GM18526 (cell line): ENCODE results near the gene PRRT1.

Experiments used
- POLR2A ChIP-seq: IDR thresholded peaks from 3 replicates; pipeline ENCODE4 v1.6.1; 2011; ENCODE audit not compliant: insufficient read length; ENCODE audit errors: extremely low read depth

PRRT1 gene

DNA sequence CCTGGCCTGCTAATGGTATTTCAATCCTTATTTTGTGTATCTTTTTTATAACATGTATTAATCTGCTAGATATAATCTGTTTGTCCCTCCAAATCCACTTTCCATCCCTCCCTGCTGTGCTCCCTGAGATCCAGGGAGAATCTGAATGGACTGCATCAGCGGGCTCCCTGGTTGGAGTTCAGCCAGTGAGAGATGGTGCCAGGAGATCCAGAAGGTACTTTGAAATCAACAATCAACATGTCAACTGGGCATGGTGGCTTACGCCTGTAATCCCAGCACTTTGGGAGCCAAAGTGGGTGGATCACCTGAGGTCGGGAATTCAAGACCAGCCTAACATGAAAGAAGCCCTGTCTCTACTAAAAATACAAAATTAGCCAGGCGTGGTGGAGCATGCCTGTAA, 28.1 kb downstream of the PRRT1 start:
- no peak for TF ChIP-seq POLR2A

DNA sequence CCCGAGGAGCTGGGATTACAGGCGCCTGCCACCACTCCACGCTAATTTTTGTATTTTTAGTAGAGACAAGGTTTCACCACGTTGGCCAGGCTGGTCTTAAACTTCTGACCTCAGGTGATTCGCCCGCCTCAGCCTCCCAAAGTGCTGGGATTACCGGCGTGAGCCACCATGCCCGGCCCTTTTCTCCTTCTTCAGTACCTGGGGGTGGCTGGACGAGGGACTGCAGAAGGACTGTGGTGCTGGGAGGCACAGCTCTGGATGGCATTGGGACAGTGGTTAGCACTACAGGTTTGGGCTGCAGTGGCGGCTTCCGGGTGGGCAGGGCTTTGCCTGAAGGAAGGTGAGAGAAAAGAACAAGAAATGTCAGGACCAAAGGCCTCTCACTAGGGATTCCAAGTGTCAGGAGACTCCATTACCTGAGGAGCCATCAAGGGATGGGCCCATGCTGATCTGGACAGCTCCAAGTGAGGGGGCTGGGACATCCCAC, 31.1 kb downstream of the PRRT1 start:
- TF ChIP-seq POLR2A, result no peak

DNA sequence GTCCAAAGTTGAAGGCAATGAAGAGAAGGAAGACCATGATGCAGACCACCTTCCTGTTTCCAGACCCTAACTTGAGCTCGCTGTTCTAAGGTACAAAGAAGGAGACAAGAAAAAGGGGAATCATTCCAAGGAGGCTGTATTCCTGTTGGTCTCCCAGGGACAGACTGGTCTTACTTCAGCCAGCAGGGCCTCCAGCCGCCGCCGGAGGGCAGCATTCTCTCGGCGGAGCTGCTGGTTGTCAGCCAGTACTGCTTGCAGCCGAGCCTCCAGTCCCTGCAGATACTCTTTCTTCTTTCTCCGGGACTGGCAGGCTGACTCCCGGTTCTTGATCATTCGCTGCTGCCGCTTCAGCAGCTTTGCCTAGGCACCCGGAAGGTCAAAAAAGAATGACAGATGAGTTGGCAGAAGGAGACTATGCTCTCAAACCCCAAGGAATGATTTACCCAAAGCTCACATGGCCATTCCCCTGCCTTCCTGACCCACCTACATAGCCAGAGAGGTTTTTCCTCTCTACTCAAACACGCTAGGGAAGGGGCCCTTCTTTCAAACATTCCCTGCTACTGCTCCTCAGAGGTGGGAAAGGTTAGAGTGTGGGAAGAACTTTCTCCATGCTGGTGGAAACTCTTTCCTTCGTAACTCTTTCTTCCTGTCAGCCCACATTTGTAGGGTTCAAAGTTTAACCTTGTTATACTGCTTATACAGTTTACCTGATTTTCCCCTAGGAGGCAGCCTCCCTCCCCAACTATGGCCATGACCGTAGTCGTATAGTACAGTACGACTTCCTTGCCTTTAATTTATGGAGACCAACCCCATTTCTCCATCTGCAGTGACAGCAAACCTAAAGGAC, 32.7 kb downstream of the PRRT1 start:
- TF ChIP-seq POLR2A, result no peak

DNA sequence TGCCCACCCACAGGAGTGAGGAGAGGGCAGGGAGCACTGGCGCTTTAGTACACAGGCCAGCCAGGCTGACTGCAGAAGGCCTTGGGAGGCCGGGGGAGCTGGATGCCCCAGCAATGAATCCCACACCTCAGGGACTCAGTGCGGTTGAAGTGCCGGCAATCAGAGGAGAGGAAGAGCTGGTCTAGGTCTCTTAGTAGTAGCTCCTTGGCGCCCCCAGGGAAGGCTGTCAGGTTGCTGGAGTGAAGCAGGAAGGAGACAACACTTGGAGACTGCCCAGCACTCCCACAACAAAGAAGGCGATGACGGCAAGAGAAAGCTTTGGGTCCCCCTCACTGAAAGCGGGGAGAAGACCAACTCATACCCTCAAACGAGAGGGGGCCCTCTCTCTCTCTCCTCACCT, 34.3 kb downstream of the PRRT1 start:
- no peak for TF ChIP-seq POLR2A

DNA sequence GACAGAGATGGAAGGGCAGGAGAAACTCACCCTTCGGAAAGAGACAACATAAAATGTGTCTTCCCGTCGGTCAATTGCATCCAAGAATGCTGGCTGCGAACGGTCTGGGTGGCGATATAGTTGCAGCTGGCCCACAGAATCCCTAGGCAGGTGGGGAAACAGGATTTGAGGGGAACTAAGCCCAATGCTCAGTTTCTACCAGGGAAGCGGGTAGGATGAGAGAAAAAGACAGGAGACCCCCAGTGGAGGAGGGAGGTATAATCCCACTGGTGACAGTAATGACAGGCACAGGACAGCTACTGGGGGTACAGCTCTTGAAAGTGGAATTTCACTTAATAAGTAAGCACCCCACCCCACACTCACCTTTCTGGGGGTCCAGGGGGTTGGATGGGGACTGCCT, 35.1 kb downstream of the PRRT1 start:
- TF ChIP-seq POLR2A, result no peak

DNA sequence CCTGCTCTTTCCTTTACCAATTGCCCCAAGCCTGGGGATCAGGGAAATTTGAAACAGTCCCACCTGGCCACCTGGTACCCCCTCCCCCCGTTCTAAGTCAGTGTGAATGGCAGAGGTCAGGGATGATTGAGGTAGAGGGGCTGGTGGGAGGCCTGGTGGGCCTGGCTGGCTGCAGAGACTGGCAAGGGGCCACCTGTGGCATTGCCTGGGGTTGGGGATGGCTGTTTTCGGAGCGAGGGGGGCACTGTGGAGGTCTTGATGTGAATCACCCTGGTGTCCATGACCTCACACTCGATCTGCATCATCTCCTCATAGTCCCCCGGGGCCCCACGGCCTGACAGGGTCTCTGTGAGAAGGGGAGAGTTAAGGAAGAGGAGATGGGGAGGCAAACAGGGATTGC, 36.1 kb downstream of the PRRT1 start:
- no peak for TF ChIP-seq POLR2A

DNA sequence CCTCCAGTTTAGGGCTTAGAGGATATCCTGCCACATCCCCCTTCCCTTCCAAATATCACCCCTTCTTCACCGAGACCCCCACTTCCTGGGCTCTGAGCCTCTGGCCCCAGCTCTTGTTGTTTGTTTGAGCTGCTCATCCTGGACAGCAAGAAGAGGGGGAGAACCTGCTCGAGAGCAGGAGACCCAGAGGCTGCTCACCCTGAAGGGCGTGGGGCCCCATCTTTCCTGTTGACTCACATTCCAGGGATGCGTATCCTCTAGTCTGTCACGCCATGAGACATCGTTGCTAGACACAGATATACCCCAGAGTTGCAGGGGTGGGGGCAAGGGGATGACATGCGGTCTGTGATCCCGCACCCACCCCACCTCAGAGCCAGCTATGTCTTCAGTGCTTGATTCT, 36.9 kb downstream of the PRRT1 start:
- TF ChIP-seq POLR2A, result no peak

DNA sequence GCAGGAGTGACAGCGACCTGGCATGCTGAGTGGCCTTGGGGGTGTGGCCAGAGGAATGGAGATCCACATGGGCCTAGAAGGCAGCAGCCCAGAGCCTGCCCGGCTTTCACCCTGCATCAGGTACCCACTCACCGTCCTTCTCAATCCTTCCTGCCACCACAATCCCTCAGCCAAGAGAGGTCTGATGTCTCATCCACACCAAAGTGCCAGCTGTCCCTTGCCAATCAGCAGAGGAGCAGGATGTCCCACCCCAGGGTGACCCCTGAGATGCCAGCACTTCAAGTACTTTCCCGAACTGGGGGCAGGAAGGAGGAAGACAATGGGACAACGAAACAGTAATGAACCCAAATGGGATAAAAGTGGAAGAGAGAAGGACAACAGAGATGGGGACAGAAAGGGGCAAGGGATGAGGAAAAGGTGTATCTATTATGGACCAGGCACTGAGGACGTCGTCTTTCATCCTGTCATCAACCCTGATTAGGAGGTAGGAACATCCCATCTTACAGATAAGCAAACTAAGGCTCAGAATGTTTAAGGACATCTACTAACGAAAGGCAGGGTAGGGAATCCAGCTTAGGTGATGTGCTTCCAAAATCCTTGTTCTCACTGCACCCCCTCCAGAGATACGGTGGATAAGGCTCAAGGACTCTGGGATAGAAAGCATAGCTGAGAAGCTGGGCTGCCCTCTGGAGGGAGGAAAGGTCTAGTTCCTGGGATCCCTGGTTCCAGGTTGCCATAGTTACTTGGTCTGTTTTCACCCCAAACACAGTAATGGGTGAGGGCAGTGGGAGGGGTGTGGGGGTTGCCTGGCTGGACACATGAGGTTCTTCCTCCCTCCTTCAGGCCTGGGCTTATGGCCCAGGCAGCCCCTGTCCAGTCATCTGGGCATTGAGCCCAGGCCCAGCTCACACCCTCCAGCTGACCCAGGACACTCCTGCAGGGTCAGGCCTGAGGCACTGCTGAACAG, 38.1 kb downstream of the PRRT1 start:
- TF ChIP-seq POLR2A, result no peak

DNA sequence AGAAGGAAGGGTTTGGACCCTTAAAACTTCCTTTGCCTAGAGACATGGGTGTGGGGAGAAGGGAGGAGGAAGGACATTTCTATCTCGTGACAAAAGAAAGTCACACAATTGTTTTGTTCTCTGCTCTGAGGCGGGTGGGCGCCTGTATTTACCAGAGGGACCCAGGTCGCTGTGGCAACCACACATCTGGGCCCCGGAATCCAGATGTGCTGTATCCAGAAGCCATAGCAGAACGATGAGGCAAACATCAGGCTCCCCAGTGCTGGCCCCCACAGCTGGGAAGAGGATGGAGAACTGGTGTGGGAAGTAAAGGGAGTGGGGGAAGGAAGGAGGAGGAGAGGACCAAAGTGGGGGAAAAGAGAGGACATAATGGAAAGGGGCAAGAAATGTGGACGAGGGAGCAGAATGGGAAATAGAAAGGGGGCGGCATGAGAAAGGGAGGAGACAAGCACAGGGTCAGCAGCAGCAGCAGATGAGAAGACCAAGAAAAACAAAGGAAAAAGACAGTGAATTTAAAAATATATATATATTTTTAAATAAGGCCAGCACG, 39.2 kb downstream of the PRRT1 start:
- no peak for TF ChIP-seq POLR2A

DNA sequence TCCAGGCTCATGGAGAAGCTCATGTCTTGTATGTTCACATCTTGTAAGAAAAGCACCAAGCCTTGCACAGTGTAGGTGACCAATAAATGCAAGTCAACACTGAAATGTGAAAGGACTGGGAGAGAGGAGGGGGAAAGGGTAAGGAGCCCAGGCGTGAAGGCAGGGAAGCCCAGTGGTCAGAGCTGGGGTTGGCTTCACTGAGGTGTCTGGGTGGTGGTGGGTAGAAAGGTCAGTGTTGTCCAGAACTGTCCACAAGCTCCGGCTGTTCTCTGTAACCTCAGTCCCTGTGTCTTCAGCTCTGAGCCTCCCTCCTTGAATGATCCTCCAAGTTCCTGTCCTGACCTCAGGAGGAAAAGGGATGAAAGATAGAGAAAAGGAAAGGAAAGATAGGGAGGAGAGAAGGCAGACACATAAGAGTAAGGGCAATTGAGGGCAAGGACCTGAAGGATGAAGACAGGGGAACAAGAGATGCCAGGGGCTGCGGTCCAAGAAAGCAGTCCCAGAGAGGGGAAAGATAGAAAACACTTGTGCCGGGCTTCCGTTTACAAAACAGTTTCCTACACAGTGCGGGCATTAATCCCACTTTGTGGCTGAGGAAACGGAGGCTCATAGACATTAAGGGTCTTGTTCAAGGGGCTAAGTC, 40.2 kb downstream of the PRRT1 start:
- no peak for TF ChIP-seq POLR2A

DNA sequence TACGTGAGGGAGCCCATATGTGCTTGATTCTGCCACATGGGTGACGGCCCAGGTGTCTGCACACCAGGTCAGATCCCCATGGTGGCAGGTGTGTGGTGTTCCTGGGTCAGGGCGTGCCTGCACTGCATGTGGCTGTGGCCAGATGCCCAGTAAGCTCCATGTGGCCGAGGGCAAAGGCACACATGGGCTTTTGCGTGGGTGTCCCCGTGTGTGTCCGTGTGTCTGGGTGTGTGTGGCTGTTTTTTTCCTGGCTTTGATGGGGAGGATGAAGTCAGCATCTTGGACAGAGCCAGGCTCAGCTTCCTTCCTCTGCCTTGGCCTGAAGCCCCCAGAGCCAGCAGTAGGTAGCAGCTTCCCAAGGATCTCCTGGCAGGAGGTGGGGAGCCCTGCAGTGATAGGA, 41.1 kb downstream of the PRRT1 start:
- TF ChIP-seq POLR2A, result no peak

DNA sequence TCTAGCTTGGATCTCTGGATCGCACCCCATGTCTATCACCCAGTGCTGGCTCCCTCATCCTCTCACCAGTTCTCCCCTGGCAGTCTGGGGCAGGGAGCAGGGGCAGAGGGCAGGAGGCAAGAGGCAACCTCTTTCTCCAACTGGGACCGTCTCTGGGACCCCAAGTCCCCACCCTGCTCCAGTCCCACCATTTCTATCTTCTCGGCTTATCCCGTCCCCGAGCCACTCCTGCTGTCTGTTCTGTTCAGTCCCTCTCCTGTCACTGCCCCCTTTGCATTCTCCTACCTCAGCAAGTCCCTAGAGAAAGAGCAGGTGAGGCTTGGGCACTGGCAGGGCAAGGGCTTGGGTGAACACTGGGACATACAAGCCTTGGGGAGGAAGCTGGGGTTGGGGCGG, 42.0 kb downstream of the PRRT1 start:
- no peak for TF ChIP-seq POLR2A

DNA sequence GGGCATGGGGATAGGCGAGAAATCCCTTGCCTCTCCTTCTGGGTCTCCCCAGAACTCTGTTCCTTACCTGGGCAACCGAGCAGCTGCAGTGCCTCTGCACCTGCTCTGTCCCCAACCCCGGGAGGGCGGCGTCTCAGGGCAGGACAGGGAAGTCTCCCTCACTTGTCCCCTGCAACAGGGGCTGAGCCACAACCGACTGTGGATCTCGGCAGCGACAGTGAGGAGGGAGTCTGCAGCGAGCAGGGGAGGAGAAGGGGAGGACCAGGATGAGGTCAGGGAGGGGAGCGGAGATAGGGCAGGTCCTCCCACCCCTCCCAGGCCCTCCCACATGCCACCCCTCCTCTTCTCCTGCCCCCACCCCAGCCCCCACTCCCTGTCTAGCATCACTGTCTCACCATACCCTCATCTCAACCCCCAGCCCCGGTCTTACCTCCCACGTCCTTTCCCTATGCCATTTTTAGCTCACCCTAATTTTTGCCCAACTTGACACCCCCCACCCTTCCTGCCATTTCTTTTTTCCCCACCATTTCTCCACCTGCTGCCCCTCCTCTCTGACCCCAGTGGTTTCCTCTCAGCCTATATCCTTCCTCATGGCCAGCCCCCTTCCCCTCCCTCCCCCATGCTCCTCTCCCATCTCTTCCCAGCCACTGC, 42.5 kb downstream of the PRRT1 start, which contains the start of gene TNXB:
TSS of gene TNXB (minus strand) at position 225 of the 651 bp plus-strand sequence. CDS start 11,140 bp downstream, outside the sequence.
- no peak for TF ChIP-seq POLR2A

DNA sequence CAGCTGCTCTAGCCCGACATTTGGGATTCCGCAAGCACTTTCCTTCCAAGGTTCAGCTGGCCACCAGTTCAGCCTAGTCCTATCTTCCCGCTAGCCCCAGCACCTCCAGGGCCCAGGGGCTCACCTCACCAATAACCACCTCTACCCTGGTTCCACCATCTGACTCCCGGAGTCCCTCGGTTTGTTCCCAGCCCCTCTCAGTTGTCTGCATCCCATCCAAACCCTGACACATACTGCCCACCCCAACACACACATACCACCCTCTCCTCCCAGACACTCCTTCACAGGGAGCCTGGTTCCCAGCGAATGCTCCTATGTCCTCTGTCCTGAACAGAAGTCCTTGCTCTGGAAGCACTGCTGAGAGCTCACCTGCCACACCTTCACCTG, 43.0 kb downstream of the PRRT1 start:
- TF ChIP-seq POLR2A, result no peak
